GM18508 (cell line): ENCODE measurements around the gene ITGA2.

Source experiments
- ATAC-seq: cut with Tn5 transposase; IDR thresholded peaks from one replicate; pipeline ENCODE4 v1.9.1; 2021; ENCODE audit warnings: moderate number of reproducible peaks; ENCODE audit not compliant: insufficient read depth, unreplicated experiment

Gene ITGA2

GRCh38 chr5:53127107-53127506, 138.0 kb downstream of the ITGA2 start:
- ATAC-seq, result no peak

- no peak for ATAC-seq
Observed at GRCh38 chr5:53128481-53128880, 139.3 kb downstream of the ITGA2 start.

GRCh38 chr5:53130266-53130665, 141.1 kb downstream of the ITGA2 start:
- no peak for ATAC-seq

- no peak for ATAC-seq
Observed at GRCh38 chr5:53133020-53133419, 143.9 kb downstream of the ITGA2 start.
